Body of pancreas (tissue), 4 donors: ENCODE measurements around the gene AK9.

Experiments used
- CTCF ChIP-seq, 7 experiments: fragments of 450-650 bp in 4 of 7; fragments of 200-600 bp in 3 of 7; sonication (generic) in 3 of 7; IDR thresholded peaks; one replicate each; pipeline ENCODE4 v1.5.1; 2016 to 2019; ENCODE audit warnings: antibody characterized with exemption in 7 of 7
- POLR2A ChIP-seq, 3 donors: fragments of 450-650 bp; IDR thresholded peaks; one replicate each; pipeline ENCODE4 v1.6.1; 2016; ENCODE audit warnings: antibody characterized with exemption in 3 of 3, mild to moderate bottlenecking in 2 of 3

- TF ChIP-seq CTCF (IDR thresholded peaks at IDR 0.05) (no peak), POLR2A (IDR thresholded peaks at IDR 0.05) (no peak)
Observed at GRCh38 chr6:109460161-109460829, 230.7 kb downstream of the AK9 start.
